ENCODE measurements around the gene TUBB2B. TPM values are rescaled to one million over a fixed set of nuclear protein-coding genes. Genes with fewer than 3 reads are reported as not detected.
"Not testable (repeated sequence)": the region's sequence is repeated elsewhere in the genome, so short reads cannot be mapped to it uniquely, and the experiment has no call there.

TUBB2B gene
- total and polyA plus RNA-seq, 10 donors: 0.39 to 2.2 (median 1.0) TPM; not detected in 1

DNA sequence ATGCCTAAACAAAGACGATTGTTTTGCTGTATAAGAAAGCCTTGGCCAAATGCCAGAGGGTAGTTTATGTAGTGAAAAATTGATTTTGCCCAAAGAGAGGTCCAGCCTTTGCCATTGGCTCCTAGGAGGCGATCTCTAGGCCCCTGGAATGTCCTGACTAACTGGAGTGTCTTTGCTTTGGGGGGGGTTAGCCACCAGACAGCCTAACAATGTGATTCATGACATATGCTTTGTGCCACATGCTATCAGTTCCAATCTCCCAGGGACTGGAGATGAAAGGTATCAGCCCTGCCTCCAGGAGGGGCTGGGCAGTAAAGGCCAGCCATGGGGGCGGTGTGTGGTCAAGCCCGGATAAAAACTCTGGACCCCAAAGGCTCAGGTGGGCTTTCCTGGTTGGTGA is 37.4 kb downstream of the TUBB2B start:
- DNase-seq: no peak
- Histone ChIP-seq H3K9me3 (no peaks in the 10 kb centered on the region), H3K27me3 (replicated peaks in 1 of 7) (peaks cover 0 to 4% (median 0%) of the 10 kb centered on the region in 7 donors), H3K36me3 (no peaks in the 10 kb centered on the region), H3K4me1 (no peaks in the 10 kb centered on the region), H3K4me3 (no peak overlapping the region), H3K27ac (no peak overlapping the region)
- WGBS, 5 donors: 65 to 80% (median 73%) methylated on average over 4 of the region's 4 CpGs
- intact Hi-C loops (cut with DNase I; ENCODE audit: low total_unique reads): no loop called here
- TF ChIP-seq POLR2A (IDR thresholded peaks at IDR 0.05): no peak
- TF ChIP-seq POLR2AphosphoS5 (IDR thresholded peaks at IDR 0.05): no peak
- TF ChIP-seq, protein P1, sequence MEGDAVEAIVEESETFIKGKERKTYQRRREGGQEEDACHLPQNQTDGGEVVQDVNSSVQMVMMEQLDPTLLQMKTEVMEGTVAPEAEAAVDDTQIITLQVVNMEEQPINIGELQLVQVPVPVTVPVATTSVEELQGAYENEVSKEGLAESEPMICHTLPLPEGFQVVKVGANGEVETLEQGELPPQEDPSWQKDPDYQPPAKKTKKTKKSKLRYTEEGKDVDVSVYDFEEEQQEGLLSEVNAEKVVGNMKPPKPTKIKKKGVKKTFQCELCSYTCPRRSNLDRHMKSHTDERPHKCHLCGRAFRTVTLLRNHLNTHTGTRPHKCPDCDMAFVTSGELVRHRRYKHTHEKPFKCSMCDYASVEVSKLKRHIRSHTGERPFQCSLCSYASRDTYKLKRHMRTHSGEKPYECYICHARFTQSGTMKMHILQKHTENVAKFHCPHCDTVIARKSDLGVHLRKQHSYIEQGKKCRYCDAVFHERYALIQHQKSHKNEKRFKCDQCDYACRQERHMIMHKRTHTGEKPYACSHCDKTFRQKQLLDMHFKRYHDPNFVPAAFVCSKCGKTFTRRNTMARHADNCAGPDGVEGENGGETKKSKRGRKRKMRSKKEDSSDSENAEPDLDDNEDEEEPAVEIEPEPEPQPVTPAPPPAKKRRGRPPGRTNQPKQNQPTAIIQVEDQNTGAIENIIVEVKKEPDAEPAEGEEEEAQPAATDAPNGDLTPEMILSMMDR (IDR thresholded peaks at IDR 0.05 in 8 of 11, conservative IDR thresholded peaks at IDR 0.05 in 3 of 11): no peak

DNA sequence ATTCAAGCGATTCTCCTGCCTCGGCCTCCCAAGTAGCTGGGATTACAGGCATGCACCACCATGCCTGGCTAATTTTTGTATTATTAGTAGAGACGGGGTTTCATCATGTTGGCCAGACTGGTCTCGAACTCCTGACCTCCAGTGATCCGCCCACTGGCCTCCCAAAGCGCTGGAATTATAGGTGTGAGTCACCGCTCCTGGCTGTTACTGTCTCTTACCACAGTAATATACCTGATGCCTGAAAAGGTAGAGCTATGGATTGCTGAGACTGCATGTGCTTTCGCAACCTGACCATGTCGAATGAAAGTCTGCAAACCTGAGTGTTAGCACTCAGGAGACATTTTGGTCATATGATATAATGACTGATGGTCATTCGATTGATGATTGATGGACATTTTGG is 38.3 kb downstream of the TUBB2B start:
- H3K9me3 ChIP-seq; intact Hi-C loops (cut with DNase I; ENCODE audit: low total_unique reads); H3K27ac ChIP-seq; H3K4me1 ChIP-seq; H3K27me3 ChIP-seq (replicated peaks in 1 of 7); DNase-seq; H3K36me3 ChIP-seq; H3K4me3 ChIP-seq: not testable (repeated sequence)
- WGBS, 5 donors: 90 to 97% (median 94%) methylated on average over 10 of the region's 10 CpGs

- Histone ChIP-seq H3K36me3 (no peaks in the 10 kb centered on the region), H3K4me1 (no peaks in the 10 kb centered on the region), H3K4me3 (no peak overlapping the region), H3K27ac (no peak overlapping the region), H3K27me3 (replicated peaks in 1 of 7) (peaks cover 0 to 4% (median 0%) of the 10 kb centered on the region in 7 donors), H3K9me3 (no peaks in the 10 kb centered on the region)
- TF ChIP-seq POLR2AphosphoS5 (IDR thresholded peaks at IDR 0.05) (no peak), POLR2A (IDR thresholded peaks at IDR 0.05) (no peak)
- TF ChIP-seq, protein P1 (IDR thresholded peaks at IDR 0.05 in 8 of 11, conservative IDR thresholded peaks at IDR 0.05 in 3 of 11): no peak
- no peak for DNase-seq
- 86 to 90% (median 89%) methylated on average over 7 of the region's 7 CpGs for WGBS, 5 donors
- intact Hi-C loops (cut with DNase I; ENCODE audit: low total_unique reads): no loop called here
Observed at GRCh38 chr6:3188262-3188661, 39.2 kb downstream of the TUBB2B start.

DNA sequence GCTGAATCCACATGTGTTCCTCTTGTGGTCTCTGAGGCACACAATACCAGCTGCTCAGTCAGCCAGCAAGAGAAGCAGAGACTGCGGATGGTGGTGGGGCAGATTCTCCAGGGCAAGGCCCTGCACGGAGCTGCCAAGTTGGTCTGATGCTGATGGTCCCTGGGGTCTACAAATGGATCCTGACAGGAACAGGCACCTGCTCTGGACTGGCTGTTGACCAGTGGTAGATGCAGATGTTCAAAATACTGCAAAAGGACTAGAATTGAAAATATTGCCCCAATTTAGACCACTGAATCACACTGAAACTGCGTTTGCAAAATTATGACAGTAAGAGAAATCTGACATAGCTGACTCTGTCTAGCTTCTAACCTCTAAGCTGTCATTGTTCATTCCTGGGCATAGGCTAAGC is 40.5 kb downstream of the TUBB2B start:
- no peak overlapping the region for H3K4me3 ChIP-seq
- H3K27me3 ChIP-seq (replicated peaks in 1 of 7): peaks cover 0 to 4% (median 0%) of the 10 kb centered on the region in 7 donors
- 79 to 100% (median 85%) methylated on average over 3 of the region's 3 CpGs for WGBS, 5 donors
- no peak overlapping the region for H3K27ac ChIP-seq
- no peaks in the 10 kb centered on the region for H3K4me1 ChIP-seq
- H3K36me3 ChIP-seq: no peaks in the 10 kb centered on the region
- TF ChIP-seq POLR2A (IDR thresholded peaks at IDR 0.05) (no peak), POLR2AphosphoS5 (IDR thresholded peaks at IDR 0.05) (no peak)
- TF ChIP-seq, protein P1 (IDR thresholded peaks at IDR 0.05 in 8 of 11, conservative IDR thresholded peaks at IDR 0.05 in 3 of 11): no peak
- intact Hi-C loops (cut with DNase I; ENCODE audit: low total_unique reads): no loop called here
- no peak for DNase-seq
- no peaks in the 10 kb centered on the region for H3K9me3 ChIP-seq

- TF ChIP-seq POLR2AphosphoS5 (IDR thresholded peaks at IDR 0.05): no peak
- TF ChIP-seq, protein P1 (IDR thresholded peaks at IDR 0.05 in 8 of 11, conservative IDR thresholded peaks at IDR 0.05 in 3 of 11): no peak
- TF ChIP-seq POLR2A (IDR thresholded peaks at IDR 0.05): no peak
- H3K27me3 ChIP-seq (replicated peaks in 1 of 7): peaks cover 0 to 21% (median 0%) of the 10 kb centered on the region in 7 donors
- 63 to 85% (median 76%) methylated on average over 4 of the region's 4 CpGs for WGBS, 5 donors
- no peak overlapping the region for H3K27ac ChIP-seq
- H3K4me3 ChIP-seq: no peak overlapping the region
- intact Hi-C loops (cut with DNase I; ENCODE audit: low total_unique reads): no loop called here
- DNase-seq: no peak
- H3K4me1 ChIP-seq: no peaks in the 10 kb centered on the region
- H3K36me3 ChIP-seq: no peaks in the 10 kb centered on the region
- no peaks in the 10 kb centered on the region for H3K9me3 ChIP-seq
Observed at GRCh38 chr6:3183066-3183465, 44.4 kb downstream of the TUBB2B start.

Data from spleen (tissue), 11 donors.